Neural cell (in vitro differentiated cells): ENCODE measurements around the gene DST. TPM values are rescaled to one million over a fixed set of nuclear protein-coding genes. Genes with fewer than 3 reads are reported as not detected.
"Not testable (repeated sequence)": the region's sequence is repeated elsewhere in the genome, so short reads cannot be mapped to it uniquely, and the experiment has no call there.

Experiments
- H2AFZ ChIP-seq: fragments of 200-600, 300-800 bp; sonication (generic), shearing (Covaris generic); 2 replicates; pipeline ENCODE4 v1.6.0; 2014; ENCODE audit warnings: low read depth, mild to moderate bottlenecking, antibody characterized with exemption, low read length, moderate library complexity
- H3F3A ChIP-seq: fragments of 200-600 bp; shearing (Covaris generic); 2 replicates; pipeline ENCODE4 v1.6.1; 2016; ENCODE audit warnings: mild to moderate bottlenecking, moderate library complexity, mixed read lengths, antibody characterized with exemption, low read length; ENCODE audit not compliant: insufficient read depth, poor library complexity, severe bottlenecking
- H3K27ac ChIP-seq: fragments of 200-600, 300-800 bp; sonication (generic), shearing (Covaris generic); 2 replicates; pipeline ENCODE4 v1.5.1; 2014; ENCODE audit warnings: mild to moderate bottlenecking, low read length, moderate library complexity
- H3K27me3 ChIP-seq: fragments of 300-800, 200-600 bp; sonication (generic), shearing (Covaris generic); 2 replicates; pipeline ENCODE4 v1.6.0; 2014; ENCODE audit warnings: mild to moderate bottlenecking, low read depth, low read length, moderate library complexity; ENCODE audit not compliant: insufficient read depth
- H3K36me3 ChIP-seq: fragments of 300-800, 200-600 bp; sonication (generic), shearing (Covaris generic); 2 replicates; pipeline ENCODE4 v1.5.1; 2014; ENCODE audit warnings: mild to moderate bottlenecking, antibody characterized with exemption, low read length, moderate library complexity; ENCODE audit not compliant: insufficient read depth
- H3K4me2 ChIP-seq: fragments of 300-800, 200-600 bp; sonication (generic), shearing (Covaris generic); 2 replicates; pipeline ENCODE4 v1.6.0; 2014; ENCODE audit warnings: mild to moderate bottlenecking, low read length
- H3K4me3 ChIP-seq: fragments of 300-800, 200-600 bp; sonication (generic), shearing (Covaris generic); 2 replicates; pipeline ENCODE4 v1.5.1; 2014; ENCODE audit warnings: mild to moderate bottlenecking, low read length, moderate library complexity
- H3K79me2 ChIP-seq: fragments of 200-600 bp; shearing (Covaris generic); replicated peaks from 2 replicates; pipeline ENCODE4 v1.6.0; 2014; ENCODE audit warnings: mild to moderate bottlenecking, low read length, moderate library complexity; ENCODE audit not compliant: insufficient read depth
- H3K9ac ChIP-seq: fragments of 300-800, 200-600 bp; sonication (generic), shearing (Covaris generic); 2 replicates; pipeline ENCODE4 v1.6.1; 2016; ENCODE audit warnings: mild to moderate bottlenecking, low read length, mixed read lengths
- H3K9me2 ChIP-seq: fragments of 200-600 bp; shearing (Covaris generic); 2 replicates; pipeline ENCODE4 v1.6.1; 2016; ENCODE audit warnings: mild to moderate bottlenecking, low read length, mixed read lengths; ENCODE audit not compliant: insufficient read depth
- H3K9me3 ChIP-seq: fragments of 200-600, 300-800 bp; sonication (generic), shearing (Covaris generic); 2 replicates; pipeline ENCODE4 v1.6.1; 2016; ENCODE audit warnings: mild to moderate bottlenecking, mixed run types, low read length, moderate library complexity, mixed read lengths
- H4K20me1 ChIP-seq: fragments of 200-600 bp; shearing (Covaris generic); 2 replicates; pipeline ENCODE4 v1.6.1; 2016; ENCODE audit warnings: mild to moderate bottlenecking, mixed run types; ENCODE audit not compliant: insufficient read depth
- EP300 ChIP-seq: fragments of 450-650 bp; conservative IDR thresholded peaks from 2 replicates; pipeline ENCODE4 v1.6.1; 2014; ENCODE audit warnings: antibody characterized with exemption, mild to moderate bottlenecking, moderate library complexity; ENCODE audit not compliant: poor library complexity, severe bottlenecking
- EZH2 ChIP-seq: fragments of 200-600, 300-800 bp; shearing (Covaris generic), sonication (generic); IDR thresholded peaks from 2 replicates; pipeline ENCODE4 v1.6.1; 2014; ENCODE audit warnings: antibody characterized with exemption, low read length, borderline replicate concordance, mild to moderate bottlenecking; ENCODE audit not compliant: insufficient read depth, poor library complexity, severe bottlenecking
- MXI1 ChIP-seq: fragments of 450-650 bp; conservative IDR thresholded peaks from 2 replicates; pipeline ENCODE4 v1.6.1; 2014; ENCODE audit warnings: antibody characterized with exemption, mild to moderate bottlenecking; ENCODE audit not compliant: poor library complexity, severe bottlenecking
- POLR2AphosphoS5 ChIP-seq: IDR thresholded peaks from 2 replicates; pipeline ENCODE4 v1.6.1; 2012
- RAD21 ChIP-seq: fragments of 450-650 bp; conservative IDR thresholded peaks from 2 replicates; pipeline ENCODE4 v1.6.1; 2014; ENCODE audit warnings: antibody characterized with exemption, mild to moderate bottlenecking, moderate library complexity
- REST ChIP-seq: IDR thresholded peaks from 2 replicates; pipeline ENCODE4 v1.6.1; 2012; ENCODE audit warnings: borderline replicate concordance
- SMC3 ChIP-seq: fragments of 450-650 bp; conservative IDR thresholded peaks from 2 replicates; pipeline ENCODE4 v1.6.1; 2014; ENCODE audit warnings: antibody characterized with exemption, mild to moderate bottlenecking, moderate library complexity; ENCODE audit not compliant: poor library complexity
- TAF1 ChIP-seq: IDR thresholded peaks from 2 replicates; pipeline ENCODE4 v1.6.1; 2012; ENCODE audit warnings: low read depth
- polyA plus RNA-seq: library from polyadenylated mRNA; depleted of rRNA; stranded (reverse); fragments of >200 nt; gene quantifications from 2 replicates; pipeline ENCODE4 v1.2.3, GENCODE V29; 2014
- TF ChIP-seq, protein P1 (sequence below): fragments of 450-650 bp; IDR thresholded peaks from 2 replicates; pipeline ENCODE4 v1.5.1; 2014; ENCODE audit warnings: antibody characterized with exemption, mild to moderate bottlenecking, moderate library complexity; ENCODE audit not compliant: poor library complexity, severe bottlenecking

Gene DST
- polyA plus RNA-seq, 1 donor from 2014 or later: 118 TPM

DNA sequence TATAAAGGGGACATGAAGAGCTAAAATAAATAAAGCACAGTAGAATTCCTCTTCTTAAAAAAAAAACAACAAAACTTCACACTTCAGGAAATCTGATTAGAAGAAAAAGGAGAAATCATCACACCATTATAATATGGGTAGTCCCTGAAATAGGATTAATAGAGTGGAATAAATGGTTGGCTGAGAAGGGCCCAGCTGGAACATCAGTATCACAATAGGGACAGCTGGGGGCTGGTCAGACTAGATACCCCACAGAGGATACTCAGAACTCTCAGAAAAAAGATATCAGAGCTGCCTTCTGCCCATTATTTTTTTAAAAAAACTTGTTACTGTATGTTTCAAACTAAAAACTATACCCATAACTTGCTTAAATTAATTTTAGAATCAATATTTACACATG, 75.2 kb downstream of the DST start:
- no peaks in the 10 kb centered on the region for H3K27me3 ChIP-seq
- H2AFZ ChIP-seq: no peak overlapping the region
- H3K27ac ChIP-seq: no peak overlapping the region
- no peak overlapping the region for H3K9ac ChIP-seq
- H3K36me3 ChIP-seq: no peaks in the 10 kb centered on the region
- no peak overlapping the region for H3K4me3 ChIP-seq
- TF ChIP-seq MXI1 (no peak), SMC3 (no peak), POLR2AphosphoS5 (no peak), EZH2 (no peak), RAD21 (no peak), TAF1 (no peak), EP300 (no peak)
- TF ChIP-seq, protein P1, sequence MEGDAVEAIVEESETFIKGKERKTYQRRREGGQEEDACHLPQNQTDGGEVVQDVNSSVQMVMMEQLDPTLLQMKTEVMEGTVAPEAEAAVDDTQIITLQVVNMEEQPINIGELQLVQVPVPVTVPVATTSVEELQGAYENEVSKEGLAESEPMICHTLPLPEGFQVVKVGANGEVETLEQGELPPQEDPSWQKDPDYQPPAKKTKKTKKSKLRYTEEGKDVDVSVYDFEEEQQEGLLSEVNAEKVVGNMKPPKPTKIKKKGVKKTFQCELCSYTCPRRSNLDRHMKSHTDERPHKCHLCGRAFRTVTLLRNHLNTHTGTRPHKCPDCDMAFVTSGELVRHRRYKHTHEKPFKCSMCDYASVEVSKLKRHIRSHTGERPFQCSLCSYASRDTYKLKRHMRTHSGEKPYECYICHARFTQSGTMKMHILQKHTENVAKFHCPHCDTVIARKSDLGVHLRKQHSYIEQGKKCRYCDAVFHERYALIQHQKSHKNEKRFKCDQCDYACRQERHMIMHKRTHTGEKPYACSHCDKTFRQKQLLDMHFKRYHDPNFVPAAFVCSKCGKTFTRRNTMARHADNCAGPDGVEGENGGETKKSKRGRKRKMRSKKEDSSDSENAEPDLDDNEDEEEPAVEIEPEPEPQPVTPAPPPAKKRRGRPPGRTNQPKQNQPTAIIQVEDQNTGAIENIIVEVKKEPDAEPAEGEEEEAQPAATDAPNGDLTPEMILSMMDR: no peak
- H3K79me2 ChIP-seq: no peaks in the 10 kb centered on the region
- H3K4me2 ChIP-seq: no peak overlapping the region
- no peaks in the 10 kb centered on the region for H3K9me2 ChIP-seq
- no peaks in the 10 kb centered on the region for H3F3A ChIP-seq
- H3K9me3 ChIP-seq: no peaks in the 10 kb centered on the region
- H4K20me1 ChIP-seq: no peaks in the 10 kb centered on the region

- not testable (repeated sequence) for H3K9ac ChIP-seq, H3K4me2 ChIP-seq
Measured at GRCh38 chr6:56562730-56563129, 80.0 kb downstream of the DST start.

GRCh38 chr6:56556751-56557540, 85.7 kb downstream of the DST start:
- no peaks in the 10 kb centered on the region for H3K9me2 ChIP-seq
- no peak overlapping the region for H3K27ac ChIP-seq
- H3K4me3 ChIP-seq: no peak overlapping the region
- H3K36me3 ChIP-seq: peaks cover 29% of the 10 kb centered on the region
- H3K4me2 ChIP-seq: no peak overlapping the region
- H3K27me3 ChIP-seq: no peaks in the 10 kb centered on the region
- H4K20me1 ChIP-seq: no peaks in the 10 kb centered on the region
- H3K9me3 ChIP-seq: no peaks in the 10 kb centered on the region
- H2AFZ ChIP-seq: no peak overlapping the region
- no peak overlapping the region for H3K9ac ChIP-seq
- no peaks in the 10 kb centered on the region for H3K79me2 ChIP-seq
- TF ChIP-seq SMC3: no peak
- TF ChIP-seq, protein P1: no peak
- no peak for TF ChIP-seq REST
- no peak for TF ChIP-seq POLR2AphosphoS5
- TF ChIP-seq TAF1: no peak
- TF ChIP-seq RAD21: no peak
- no peak for TF ChIP-seq MXI1
- TF ChIP-seq EZH2: no peak
- no peak for TF ChIP-seq EP300
- no peaks in the 10 kb centered on the region for H3F3A ChIP-seq

More at GRCh38 chr6:56562730-56563129, 80.0 kb downstream of the DST start:
- H2AFZ ChIP-seq, H3K27ac ChIP-seq, H3K27me3 ChIP-seq, H3K79me2 ChIP-seq, H4K20me1 ChIP-seq, H3K9me3 ChIP-seq, H3K9me2 ChIP-seq, H3F3A ChIP-seq, H3K4me3 ChIP-seq: not testable (repeated sequence)
- H3K36me3 ChIP-seq: peaks cover 12% of the 10 kb centered on the region
